PC-9 (cell line): ENCODE results near the gene CRAMP1. TPM values are rescaled to one million over a fixed set of nuclear protein-coding genes. Genes with fewer than 3 reads are reported as not detected.
A peak's percentile ranks its signal among the peaks of the same experiment; 100 is the strongest.
"Not testable (repeated sequence)": the region's sequence is repeated elsewhere in the genome, so short reads cannot be mapped to it uniquely, and the experiment has no call there.

Experiments
- BruUV-seq: library from RNA; stranded (reverse); fragments of 400-500 nt; replicated peaks from 2 replicates; lab custom pipeline; 2021; lab: Mats Ljungman, UMichigan
- CTCF ChIA-PET: fragments of 300-600 bp; sonication (Branson Sonifier 250); formaldehyde crosslinking; loops from one replicate; lab custom pipeline; 2022; ENCODE audit warnings: antibody characterized with exemption; lab: Charles Lee
- POLR2A ChIA-PET: fragments of 300-600 bp; sonication (Branson Sonifier 250); formaldehyde crosslinking; loops from one replicate; lab custom pipeline; 2022; ENCODE audit warnings: antibody characterized with exemption; ENCODE audit not compliant: unreplicated experiment; lab: Charles Lee
- DNase-seq, 2 experiments: peaks; one replicate each; pipeline versions ENCODE4 v3.0.0 to v3.0.0-alpha.2; 2015 to 2022; ENCODE audit warnings: mixed read lengths in 1 of 2
- H2AFZ ChIP-seq: fragments of 200-600 bp; sonication (generic); 2 replicates; pipeline ENCODE4 v1.8.1; 2017; ENCODE audit warnings: antibody characterized with exemption
- H3F3A ChIP-seq: fragments of 200-600 bp; sonication (generic); 2 replicates; pipeline ENCODE4 v1.8.1; 2017; ENCODE audit warnings: antibody characterized with exemption, mild to moderate bottlenecking, low read depth; ENCODE audit not compliant: insufficient read depth
- H3K27ac ChIP-seq: fragments of 200-600 bp; sonication (generic); 2 replicates; pipeline ENCODE4 v1.6.1; 2016; ENCODE audit warnings: mixed run types
- H3K27me3 ChIP-seq: fragments of 200-600 bp; sonication (generic); 2 replicates; pipeline ENCODE4 v1.6.1; 2016; ENCODE audit warnings: low read depth, mixed run types; ENCODE audit not compliant: insufficient read depth
- H3K36me3 ChIP-seq: fragments of 200-600 bp; sonication (generic); 2 replicates; pipeline ENCODE4 v1.6.1; 2016; ENCODE audit warnings: low read depth, mixed run types
- H3K4me1 ChIP-seq: fragments of 200-600 bp; sonication (generic); replicated peaks from 2 replicates; pipeline ENCODE4 v1.6.1; 2016; ENCODE audit warnings: mixed run types; ENCODE audit not compliant: insufficient read depth
- H3K4me2 ChIP-seq: fragments of 200-600 bp; sonication (generic); 2 replicates; pipeline ENCODE4 v1.6.1; 2017; ENCODE audit warnings: mixed run types
- H3K4me3 ChIP-seq: fragments of 200-600 bp; sonication (generic); 2 replicates; pipeline ENCODE4 v1.6.1; 2016; ENCODE audit warnings: mixed run types
- H3K79me2 ChIP-seq: fragments of 200-600 bp; sonication (generic); 2 replicates; pipeline ENCODE4 v1.6.1; 2017; ENCODE audit warnings: low read depth, mixed run types
- H3K9me2 ChIP-seq: fragments of 200-600 bp; sonication (generic); 2 replicates; pipeline ENCODE4 v1.8.1; 2017; ENCODE audit warnings: mild to moderate bottlenecking; ENCODE audit not compliant: insufficient read depth
- H3K9me3 ChIP-seq: fragments of 200-600 bp; sonication (generic); 2 replicates; pipeline ENCODE4 v1.8.1; 2016; ENCODE audit warnings: low read depth; ENCODE audit not compliant: insufficient read depth
- H4K20me1 ChIP-seq: fragments of 200-600 bp; sonication (generic); 2 replicates; pipeline ENCODE4 v1.8.1; 2017; ENCODE audit not compliant: insufficient read depth
- CTCF ChIP-seq: fragments of 200-600 bp; sonication (generic); conservative IDR thresholded peaks from 2 replicates; pipeline ENCODE4 v1.6.1; 2017; ENCODE audit warnings: mixed run types, antibody characterized with exemption, mild to moderate bottlenecking, moderate library complexity
- EZH2 ChIP-seq: fragments of 200-600 bp; sonication (generic); IDR thresholded peaks from 2 replicates; pipeline ENCODE4 v1.8.0; 2017; ENCODE audit warnings: antibody characterized with exemption, low read depth
- intact Hi-C: fragments of 100-400 bp; cut with micrococcal nuclease; formaldehyde crosslinking; loops from one replicate; pipeline ENCODE4 v1.10.0; 2022; ENCODE audit not compliant: unreplicated experiment
- total RNA-seq: library from RNA; stranded (reverse); gene quantifications from 2 replicates; pipeline ENCODE4 v1.2.3, GENCODE V29; 2021

CRAMP1 gene
- total RNA-seq, 1 experiment from 2014 or later = 22.7 TPM

- Histone ChIP-seq H3K4me1 (peaks cover 9% of the 10 kb centered on the region; the same call in 1 of the 2 replicates), H3K9me3 (0 out of 2 replicates have a peak, but pooled peaks cover 4% of the 10 kb centered on the region), H3K79me2 (peaks cover 2% of the 10 kb centered on the region), H3F3A (peaks cover 64% of the 10 kb centered on the region), H2AFZ (no peak overlapping the region), H3K36me3 (peaks cover 27% of the 10 kb centered on the region), H3K9me2 (no peaks in the 10 kb centered on the region), H3K27me3 (no peaks in the 10 kb centered on the region), H3K4me3 (no peak overlapping the region), H4K20me1 (no peaks in the 10 kb centered on the region), H3K27ac (no peak overlapping the region), H3K4me2 (no peak overlapping the region)
- ChIA-PET CTCF (interaction anchor here (0.6 kb wide), 1 partner anchor 123 kb away, joined by 3 read pairs; no protein-coding TSS in a partner anchor), POLR2A (no interaction called here)
- TF ChIP-seq EZH2 = no peak
- no peak for TF ChIP-seq CTCF
- BruUV-seq = TSS peak; percentile 18
- DNase-seq = no peak
- intact Hi-C loops = no loop called here
These were observed 89.2 kb downstream of the CRAMP1 start for GRCh38 chr16:1701216-1701878.

GRCh38 chr16:1705324-1705687, 93.1 kb downstream of the CRAMP1 start:
- H3K79me2 ChIP-seq = peaks cover 39% of the 10 kb centered on the region
- peak overlapping the region; percentile 83 for H2AFZ ChIP-seq
- not testable (repeated sequence) for H3K27me3 ChIP-seq, H3K9me2 ChIP-seq, DNase-seq, H3K36me3 ChIP-seq, H4K20me1 ChIP-seq, H3K9me3 ChIP-seq
- TSS peak; percentile 72 for BruUV-seq
- H3K4me2 ChIP-seq = peak overlapping the region; percentile 95
- H3K4me1 ChIP-seq = peaks cover 18% of the 10 kb centered on the region
- CTCF ChIA-PET = interaction anchor here (0.6 to 1.7 kb wide), 12 partner anchors 13 to 558 kb away, joined by 3 to 13 read pairs (median 8); partner anchors contain the start of genes NUBP2 and SPSB3
- POLR2A ChIA-PET = interaction anchor here (0.5 to 1.1 kb wide), 5 partner anchors 38 to 95 kb away, joined by 5 to 21 read pairs (median 11); partner anchors contain the start of genes MRPS34, NME3, NUBP2 and SPSB3
- H3F3A ChIP-seq = peaks cover 45% of the 10 kb centered on the region
- intact Hi-C loops = loop anchor here (1.0 kb wide), 1 partner anchor 27 kb away; the partner anchor contains the start of gene JPT2
- peak overlapping the region; percentile 72 for H3K27ac ChIP-seq
- peak overlapping the region; percentile 100 for H3K4me3 ChIP-seq

GRCh38 chr16:1705688-1706385, 93.7 kb downstream of the CRAMP1 start, which contains the start of gene MAPK8IP3:
Gene MAPK8IP3 (plus strand): TSS chr16:1706195. CDS start chr16:1706340, 145 bp downstream.
- POLR2A ChIA-PET = interaction anchor here (0.5 to 1.1 kb wide), 9 partner anchors 28 to 195 kb away, joined by 3 to 21 read pairs (median 7); partner anchors contain the start of genes CRAMP1, IFT140, JPT2 and MRPS34
- peak within 1 kb of the TSS; percentile 100 for H3K4me3 ChIP-seq
- intact Hi-C loops = loop anchor here (1.0 to 2.0 kb wide), 2 partner anchors 28 to 67 kb away; partner anchors contain the start of genes EME2, JPT2 and MRPS34
- no TSS peak for BruUV-seq
- DNase-seq = peak; percentile 69 to 99
- no peaks in the 10 kb centered on the region for H3K9me3 ChIP-seq
- peaks cover 44% of the 10 kb centered on the region for H3K79me2 ChIP-seq
- H4K20me1 ChIP-seq = peaks cover 6% of the 10 kb centered on the region
- H3K27ac ChIP-seq = peak within 1 kb of the TSS; percentile 72
- no peaks in the 10 kb centered on the region for H3K9me2 ChIP-seq
- H3K36me3 ChIP-seq = no peaks in the 10 kb centered on the region; the same call in 1 of the 2 replicates
- H2AFZ ChIP-seq = peak within 1 kb of the TSS; percentile 100
- peak within 1 kb of the TSS; percentile 95 for H3K4me2 ChIP-seq
- peaks cover 18% of the 10 kb centered on the region for H3K4me1 ChIP-seq
- H3K27me3 ChIP-seq = no peaks in the 10 kb centered on the region
- CTCF ChIA-PET = interaction anchor here (0.6 to 1.7 kb wide), 11 partner anchors 14 to 559 kb away, joined by 3 to 13 read pairs (median 8); partner anchors contain the start of genes NUBP2 and SPSB3
- H3F3A ChIP-seq = peaks cover 44% of the 10 kb centered on the region
- TF ChIP-seq EZH2 (no peak), CTCF (peak; percentile 74)
